ENCODE measurements around the gene SCAMP5.

Gene SCAMP5

GRCh38 chr15:75023181-75023871, 28.0 kb downstream of the SCAMP5 start, which contains the start of gene PPCDC:
PPCDC (plus strand) TSS chr15:75023590; CDS start chr15:75028319, 4,729 bp downstream.
- peak; percentile 95 for DNase-seq (ENCODE audit: low spot score)

DNA sequence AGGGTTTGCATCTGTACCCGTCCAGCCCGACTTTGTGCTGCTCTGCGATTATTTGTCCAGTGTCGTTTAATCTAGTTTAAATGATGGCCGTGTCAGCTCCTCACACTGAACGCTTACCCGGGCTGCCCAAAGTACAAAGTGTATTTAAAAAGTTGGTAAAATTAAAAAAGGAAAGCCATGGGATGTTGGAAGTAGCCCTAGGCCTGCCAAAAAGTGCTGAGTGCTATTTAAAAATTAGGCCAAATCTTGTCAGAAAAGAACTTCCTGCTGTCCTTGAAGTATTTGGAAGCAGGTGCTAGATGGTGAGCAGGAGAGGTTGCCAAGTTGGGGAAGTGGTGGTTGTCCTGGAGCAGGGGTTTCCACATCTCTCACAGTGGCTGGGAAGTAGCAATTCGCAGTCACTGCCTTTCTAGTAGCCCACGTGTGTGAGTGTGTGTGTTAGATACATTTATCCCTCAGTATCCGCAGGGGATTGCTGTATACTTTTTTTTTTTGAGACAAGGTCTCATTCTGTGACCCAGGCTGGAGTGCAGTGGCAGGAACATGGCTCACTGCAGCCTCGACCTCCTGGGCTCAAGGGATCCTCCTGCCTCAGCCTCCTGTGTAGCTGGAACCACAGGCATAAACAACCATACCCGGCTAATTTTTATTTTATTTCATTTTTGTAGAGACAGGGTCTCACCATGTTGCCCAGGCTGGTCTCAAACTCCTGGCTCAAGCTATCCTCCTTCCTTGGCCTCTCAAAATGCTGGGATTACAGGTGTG, 28.7 kb downstream of the SCAMP5 start:
- DNase-seq (ENCODE audit: low spot score), result peak; percentile 21

DNA sequence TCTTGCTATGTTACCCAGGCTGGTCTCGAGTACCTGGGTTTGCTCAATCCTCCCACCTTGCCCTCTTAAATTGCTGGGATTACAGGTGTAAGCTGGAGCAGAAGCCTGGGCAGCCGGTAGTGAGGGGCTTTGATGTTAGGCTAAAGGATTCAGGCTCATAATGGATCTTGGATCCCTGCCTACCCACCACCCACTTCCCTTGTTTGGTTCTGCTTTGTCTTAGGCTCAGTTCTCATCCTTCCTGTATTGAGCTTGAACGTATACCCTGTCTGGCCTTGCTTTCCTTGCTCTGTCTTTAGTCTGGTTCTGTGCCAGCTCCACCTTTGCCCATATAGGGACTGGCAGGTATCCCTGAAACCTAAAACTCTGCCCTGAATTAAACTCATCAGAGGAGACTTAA, 29.7 kb downstream of the SCAMP5 start:
- DNase-seq (ENCODE audit: low spot score), result no peak

GRCh38 chr15:75025548-75026260, 30.3 kb downstream of the SCAMP5 start:
- no peak for DNase-seq (ENCODE audit: low spot score)

DNA sequence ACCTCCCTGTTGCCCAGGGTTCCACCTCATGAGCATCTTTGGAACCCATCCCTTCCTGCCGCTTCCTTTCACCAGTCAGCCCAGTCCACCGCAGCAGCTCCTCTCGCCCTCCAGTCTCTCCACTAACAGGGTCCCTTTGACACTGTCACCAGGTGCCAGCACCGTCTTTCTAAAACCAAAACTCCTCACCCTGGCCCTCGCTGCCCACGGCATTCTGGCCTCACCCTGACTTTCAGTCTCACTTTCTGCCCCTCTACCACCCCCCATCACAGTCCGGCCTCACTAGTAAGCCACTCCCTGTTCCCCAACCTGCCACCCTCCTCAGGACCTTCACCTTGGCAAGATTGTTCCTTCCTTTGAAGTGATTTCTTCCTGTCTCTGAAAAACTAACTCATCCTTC, 32.2 kb downstream of the SCAMP5 start:
- no peak for DNase-seq (ENCODE audit: low spot score)

DNA sequence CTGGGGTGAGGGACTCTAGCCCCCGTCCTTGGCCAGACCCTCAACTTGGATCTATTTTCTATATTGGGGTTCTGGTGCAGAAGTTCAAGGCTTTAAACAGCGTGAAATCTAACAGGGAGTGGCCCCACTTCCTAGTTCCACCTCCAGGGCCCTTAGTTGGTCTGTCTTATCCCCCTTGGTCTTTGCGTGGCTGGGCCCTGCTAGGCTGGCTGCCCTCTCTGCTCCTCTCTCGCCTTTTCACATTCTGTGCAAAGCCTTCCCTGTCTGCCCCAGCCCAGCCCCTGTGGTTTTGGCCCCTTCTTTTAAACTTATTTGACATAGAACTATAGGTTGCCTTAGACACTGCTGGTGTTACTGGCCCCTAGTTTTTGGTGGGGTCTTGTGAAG, 33.6 kb downstream of the SCAMP5 start:
- no peak for DNase-seq (ENCODE audit: low spot score)

DNA sequence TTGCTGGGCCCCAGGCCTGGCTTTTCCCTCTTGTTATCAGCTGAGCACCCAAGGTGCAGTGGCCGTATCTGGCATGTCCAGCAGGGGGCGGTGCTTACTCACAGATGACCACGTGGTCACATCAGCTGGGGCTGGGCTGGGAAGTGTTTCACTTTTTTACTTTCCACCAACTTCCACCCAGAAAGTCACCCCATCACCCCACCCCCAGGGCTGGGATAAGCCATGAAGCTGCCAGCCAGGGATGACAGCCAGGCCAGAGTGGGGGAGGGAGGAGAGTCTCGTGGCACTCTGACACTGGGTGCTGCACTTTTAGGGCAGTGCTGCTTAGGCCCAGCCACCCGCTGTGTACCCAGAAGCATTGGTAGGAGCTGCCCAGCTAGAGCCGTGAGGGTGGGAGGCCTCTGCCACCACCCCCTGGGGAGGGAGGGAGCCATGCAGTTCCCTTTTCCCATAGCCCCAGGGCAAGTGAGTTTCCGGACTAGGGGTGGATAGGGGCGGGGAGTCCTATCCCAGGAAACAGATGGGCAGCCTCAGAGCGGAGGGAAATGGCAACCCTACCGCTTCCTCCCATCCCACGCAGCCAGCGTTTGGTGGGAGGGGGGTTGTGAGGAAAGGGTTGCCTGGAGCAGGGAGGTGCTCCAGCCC, 34.1 kb downstream of the SCAMP5 start:
- DNase-seq (ENCODE audit: low spot score), result peak; percentile 94

GRCh38 chr15:75030023-75030413, 34.7 kb downstream of the SCAMP5 start:
- peak; percentile 81 for DNase-seq (ENCODE audit: low spot score)

DNA sequence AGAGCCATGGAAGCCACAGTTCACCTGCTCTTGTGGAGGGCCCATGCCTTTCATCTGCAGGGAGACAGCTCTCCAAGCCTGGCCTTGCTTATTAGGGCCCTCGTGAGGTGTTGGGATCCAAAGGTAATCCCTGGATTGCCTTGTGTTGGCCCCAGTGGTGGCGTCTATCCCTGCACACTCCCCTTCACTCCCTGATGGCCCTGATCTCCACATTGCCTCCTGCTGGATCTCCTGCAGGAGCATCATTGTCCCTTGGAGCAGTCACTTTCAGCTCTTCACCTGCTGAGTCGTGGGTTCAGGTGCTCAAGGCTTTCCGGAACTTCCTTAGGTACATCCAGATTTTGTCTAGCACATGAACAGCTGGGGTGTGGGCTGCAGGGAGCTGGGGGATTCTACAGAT, 35.1 kb downstream of the SCAMP5 start:
- DNase-seq (ENCODE audit: low spot score), result no peak

- DNase-seq (ENCODE audit: low spot score), result peak; percentile 21
These were observed 36.5 kb downstream of the SCAMP5 start for GRCh38 chr15:75031848-75032247.

GRCh38 chr15:75032395-75032794, 37.0 kb downstream of the SCAMP5 start:
- DNase-seq (ENCODE audit: low spot score), result no peak

DNA sequence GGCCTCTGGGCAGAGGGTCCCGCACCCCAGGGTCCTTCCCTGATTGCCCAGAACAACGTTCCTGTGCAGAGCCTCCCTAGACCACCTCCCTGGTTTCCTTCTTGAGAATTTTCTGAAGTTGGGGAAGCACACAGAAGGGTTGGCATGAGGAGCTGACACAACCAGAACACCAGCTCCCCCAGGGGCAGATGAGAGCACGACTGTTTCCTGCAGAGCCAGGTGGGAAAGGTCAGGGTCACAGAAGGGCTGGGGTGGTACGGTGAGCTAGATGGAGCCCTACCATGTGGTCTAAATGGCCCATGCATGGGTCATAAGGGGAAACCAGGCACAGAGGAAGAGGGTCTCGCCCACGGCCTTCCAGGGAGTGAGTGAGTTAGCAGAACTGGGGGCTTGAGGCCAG, 38.4 kb downstream of the SCAMP5 start:
- DNase-seq (ENCODE audit: low spot score), result no peak

GRCh38 chr15:75034615-75035014, 39.3 kb downstream of the SCAMP5 start:
- DNase-seq (ENCODE audit: low spot score), result no peak

GRCh38 chr15:75036212-75036616, 40.9 kb downstream of the SCAMP5 start:
- peak; percentile 30 for DNase-seq (ENCODE audit: low spot score)

DNA sequence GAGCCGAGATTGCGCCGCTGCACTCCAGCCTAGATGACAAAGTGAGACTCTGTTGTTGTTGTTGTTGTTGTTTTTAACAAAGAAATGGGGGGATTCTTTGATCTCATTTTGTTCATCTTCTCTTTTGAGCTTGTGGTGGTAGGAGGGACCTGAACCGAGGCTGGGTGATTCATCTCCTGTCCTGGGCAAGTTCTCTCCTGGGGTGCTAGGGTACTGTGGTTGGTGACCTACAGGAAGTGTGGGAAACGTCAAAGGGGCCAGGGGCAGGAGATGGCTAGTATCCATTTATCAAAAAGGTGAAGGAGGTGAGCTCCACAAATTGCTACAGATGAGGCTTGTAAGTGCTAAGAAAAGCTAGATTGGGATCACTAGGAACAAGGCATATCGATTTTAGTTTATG, 42.3 kb downstream of the SCAMP5 start:
- DNase-seq (ENCODE audit: low spot score), result no peak

- DNase-seq (ENCODE audit: low spot score), result no peak
These were observed 42.9 kb downstream of the SCAMP5 start for GRCh38 chr15:75038231-75038630.

DNA sequence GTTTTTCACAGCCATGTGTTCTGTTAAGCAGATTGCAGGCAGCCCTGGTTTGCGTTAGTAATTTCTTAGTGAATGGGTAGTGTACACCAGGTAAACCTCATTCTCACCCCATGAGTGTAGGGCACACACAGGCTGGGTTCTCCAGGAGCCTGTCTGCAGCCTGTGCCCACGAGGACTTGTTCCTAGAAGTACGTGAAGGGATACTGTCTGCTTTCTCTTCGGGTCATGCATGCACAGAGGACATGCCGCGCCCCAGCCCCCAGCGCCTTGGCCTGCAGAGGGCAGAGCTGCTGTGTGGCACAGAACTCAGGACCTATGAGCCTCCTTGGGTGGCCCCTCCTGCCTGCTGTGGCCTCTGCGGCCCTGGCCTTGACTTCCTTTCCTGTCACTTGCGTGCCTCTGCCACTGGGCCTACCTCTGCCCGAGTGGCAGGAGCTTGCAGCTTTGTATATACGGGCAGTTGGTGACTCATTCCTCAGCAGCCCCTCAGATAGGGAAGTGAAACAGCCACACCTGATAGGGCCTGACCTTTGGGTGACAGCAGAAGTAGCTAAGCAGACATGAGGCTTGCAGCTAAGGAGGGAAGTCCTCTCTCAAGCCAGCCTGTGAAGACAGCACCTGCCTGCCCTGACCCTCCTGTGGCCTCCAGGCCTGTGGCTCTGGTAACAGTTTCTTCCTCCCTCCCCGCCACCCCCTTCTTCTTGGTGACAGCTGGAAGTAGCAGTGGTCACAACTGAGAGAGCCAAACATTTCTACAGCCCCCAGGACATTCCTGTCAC, 47.6 kb downstream of the SCAMP5 start:
- DNase-seq (ENCODE audit: low spot score), result peak; percentile 86

DNA sequence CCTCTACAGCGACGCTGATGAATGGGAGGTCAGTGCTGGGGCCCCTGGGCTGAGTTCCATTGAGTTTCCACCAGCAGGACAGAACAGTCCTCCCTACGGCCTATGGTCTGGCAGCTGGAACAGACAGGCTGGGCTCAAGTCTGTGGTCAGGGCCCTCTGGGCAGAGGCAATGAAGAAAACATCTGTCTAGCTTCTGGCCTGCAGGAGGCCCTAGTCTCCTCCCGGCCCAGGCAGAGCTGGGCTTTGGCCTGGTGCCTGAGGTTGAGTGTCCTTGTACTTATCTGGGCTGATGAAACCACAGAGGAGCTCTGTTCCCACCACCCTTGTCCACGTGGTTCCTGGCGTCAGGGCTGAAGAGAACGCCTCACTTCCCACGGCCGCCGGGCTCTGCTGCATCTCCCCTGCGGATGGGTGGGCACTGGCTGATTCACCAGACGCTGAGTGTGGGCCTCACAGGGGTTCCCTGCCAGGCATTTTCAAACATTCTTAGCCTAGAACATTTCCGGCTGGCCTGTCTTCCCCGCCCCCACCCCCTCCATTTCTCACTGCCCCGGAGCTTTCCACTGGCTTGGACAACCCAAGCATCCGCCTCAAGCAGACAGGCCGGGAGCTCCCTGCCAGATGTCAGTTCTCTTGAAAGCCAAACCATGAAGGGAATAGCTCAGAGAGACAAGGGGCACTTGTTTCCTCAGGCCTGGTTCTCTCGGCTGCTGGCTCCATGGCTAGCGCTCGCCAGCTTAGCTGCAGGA, 48.3 kb downstream of the SCAMP5 start:
- peak; percentile 95 for DNase-seq (ENCODE audit: low spot score)

- DNase-seq (ENCODE audit: low spot score), result no peak
These were observed 49.0 kb downstream of the SCAMP5 start for GRCh38 chr15:75044258-75044878.

DNA sequence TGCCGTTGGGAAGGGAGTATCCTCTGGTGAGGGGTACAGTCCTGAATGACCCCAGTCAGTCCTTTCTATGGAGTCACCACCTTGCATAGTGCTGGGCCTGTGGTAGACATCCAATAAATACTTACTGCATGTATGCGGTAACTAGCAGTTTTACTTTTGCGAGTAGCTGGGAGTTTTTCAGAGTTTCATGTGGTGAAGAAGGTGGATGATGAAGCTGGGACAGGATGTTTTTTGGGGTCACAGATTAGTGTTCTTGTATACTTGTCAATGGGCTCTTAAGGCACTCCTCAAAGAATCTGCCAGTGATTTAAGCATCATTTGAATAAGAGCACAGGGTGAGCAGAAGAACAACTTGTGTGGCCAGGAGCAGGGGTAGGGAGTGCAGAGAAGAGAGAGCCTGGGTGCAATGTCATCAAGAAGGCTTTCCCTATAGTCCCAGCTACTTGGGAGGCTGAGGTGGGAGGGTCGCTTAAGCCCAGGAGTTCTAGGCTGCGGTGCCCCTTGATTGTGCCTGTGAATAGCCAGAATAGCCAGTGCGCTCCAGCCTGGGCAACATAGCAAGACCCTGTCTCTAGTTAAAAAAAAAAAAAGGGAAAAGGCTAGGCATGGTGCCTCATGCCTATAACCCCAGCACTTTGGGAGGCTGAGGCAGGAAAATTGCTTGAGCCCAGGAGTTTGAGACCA, 50.1 kb downstream of the SCAMP5 start:
- DNase-seq (ENCODE audit: low spot score), result no peak

Data from kidney capillary endothelial cell (primary cell).